DND-41 (cell line): ENCODE measurements around the gene APBB2.

Source experiments
- EZH2 ChIP-seq: IDR thresholded peaks from 3 replicates; pipeline ENCODE4 v1.6.1; 2012; ENCODE audit warnings: borderline replicate concordance, low read depth, mild to moderate bottlenecking, moderate library complexity, low read length, inconsistent platforms; ENCODE audit not compliant: severe bottlenecking
- TF ChIP-seq, protein P1 (sequence below): IDR thresholded peaks from 2 replicates; pipeline ENCODE4 v1.5.1; 2012; ENCODE audit warnings: borderline replicate concordance, low read length, moderate library complexity, mild to moderate bottlenecking; ENCODE audit not compliant: poor library complexity, severe bottlenecking; ENCODE audit errors: extremely low read depth

DNA sequence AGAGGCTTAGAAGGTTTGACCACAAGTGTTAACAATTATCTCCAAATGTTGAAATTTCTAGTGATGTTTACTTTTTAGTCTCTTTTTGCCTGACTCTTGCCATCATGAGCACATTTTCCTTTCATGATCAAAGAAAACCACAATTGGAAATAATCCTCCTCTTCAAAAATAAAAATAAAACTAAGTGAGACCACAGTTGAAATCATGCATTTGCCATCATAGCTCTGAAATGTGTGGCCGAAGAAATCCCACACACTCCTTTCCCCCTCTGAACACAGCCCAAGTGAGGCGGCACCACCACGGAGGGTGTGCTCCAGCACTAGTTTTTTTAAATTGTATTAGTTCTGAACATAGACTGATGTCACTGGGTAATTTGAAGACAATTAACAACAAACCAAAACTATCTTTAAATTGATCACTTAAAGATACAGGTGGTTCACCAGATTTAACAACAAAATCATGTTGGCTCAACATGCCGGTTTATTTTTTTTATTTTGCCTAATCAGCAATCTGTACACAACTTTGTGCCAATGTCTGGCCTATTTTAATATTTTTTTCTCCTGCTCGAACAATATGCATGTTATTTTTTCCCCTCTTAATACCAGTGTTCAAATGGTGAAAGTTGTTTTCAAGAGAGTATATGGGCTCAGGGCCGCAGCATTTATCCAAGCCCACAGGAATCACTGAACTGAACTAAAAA, 17.6 kb downstream of the APBB2 start:
- TF ChIP-seq, protein P1, sequence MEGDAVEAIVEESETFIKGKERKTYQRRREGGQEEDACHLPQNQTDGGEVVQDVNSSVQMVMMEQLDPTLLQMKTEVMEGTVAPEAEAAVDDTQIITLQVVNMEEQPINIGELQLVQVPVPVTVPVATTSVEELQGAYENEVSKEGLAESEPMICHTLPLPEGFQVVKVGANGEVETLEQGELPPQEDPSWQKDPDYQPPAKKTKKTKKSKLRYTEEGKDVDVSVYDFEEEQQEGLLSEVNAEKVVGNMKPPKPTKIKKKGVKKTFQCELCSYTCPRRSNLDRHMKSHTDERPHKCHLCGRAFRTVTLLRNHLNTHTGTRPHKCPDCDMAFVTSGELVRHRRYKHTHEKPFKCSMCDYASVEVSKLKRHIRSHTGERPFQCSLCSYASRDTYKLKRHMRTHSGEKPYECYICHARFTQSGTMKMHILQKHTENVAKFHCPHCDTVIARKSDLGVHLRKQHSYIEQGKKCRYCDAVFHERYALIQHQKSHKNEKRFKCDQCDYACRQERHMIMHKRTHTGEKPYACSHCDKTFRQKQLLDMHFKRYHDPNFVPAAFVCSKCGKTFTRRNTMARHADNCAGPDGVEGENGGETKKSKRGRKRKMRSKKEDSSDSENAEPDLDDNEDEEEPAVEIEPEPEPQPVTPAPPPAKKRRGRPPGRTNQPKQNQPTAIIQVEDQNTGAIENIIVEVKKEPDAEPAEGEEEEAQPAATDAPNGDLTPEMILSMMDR, result no peak
- TF ChIP-seq EZH2, result no peak
